ENCODE measurements around the gene URM1. TPM values are rescaled to one million over a fixed set of nuclear protein-coding genes. Genes with fewer than 3 reads are reported as not detected.

The URM1 gene
- total RNA-seq, 2 experiments from 2014 or later, result 28.4 to 28.8 TPM

DNA sequence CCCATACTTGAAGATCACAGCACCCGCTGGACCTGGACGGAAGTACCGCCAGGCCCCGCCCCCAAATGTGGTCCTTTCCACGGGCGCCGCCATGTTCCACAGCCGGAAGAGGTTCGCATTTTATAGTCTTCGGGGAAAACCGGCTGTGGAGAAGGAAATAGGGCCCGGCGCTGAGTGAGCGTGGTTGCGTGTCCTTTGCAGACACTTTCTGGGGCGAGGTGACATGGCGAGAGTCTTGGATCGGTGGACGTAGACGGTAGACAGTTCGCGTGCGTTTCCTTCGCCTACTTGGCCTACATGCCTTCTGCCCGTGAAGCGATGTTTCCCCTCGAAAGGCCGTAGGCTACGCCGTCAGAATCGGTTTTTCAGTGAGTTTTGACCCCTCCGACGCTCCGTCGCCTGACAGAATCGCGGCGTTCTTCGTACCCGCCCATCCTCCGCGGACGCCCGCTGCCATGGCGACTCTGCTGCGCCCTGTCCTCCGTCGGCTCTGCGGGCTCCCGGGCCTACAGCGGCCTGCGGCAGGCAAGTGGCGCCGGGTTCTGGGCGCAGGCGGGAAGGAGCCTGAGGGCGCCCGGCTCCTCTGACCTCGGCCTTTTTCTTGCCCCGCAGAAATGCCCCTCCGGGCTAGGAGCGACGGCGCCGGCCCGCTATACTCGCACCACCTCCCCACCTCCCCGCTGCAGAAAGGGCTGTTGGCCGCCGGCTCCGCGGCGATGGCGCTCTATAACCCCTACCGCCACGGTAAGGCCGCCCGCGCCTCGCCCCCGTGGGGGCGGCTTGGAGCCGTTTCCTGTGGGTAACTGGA is 48.6 kb upstream of the URM1 start, which contains the start of the genes COQ4 and TRUB2:
COQ4 (plus strand) TSS at position 436 of the 808 bp plus-strand sequence; CDS start at position 456, 20 bp downstream.
TRUB2 (minus strand) TSS at position 44 of the 808 bp plus-strand sequence; CDS start at position 5, 39 bp downstream.
- TF ChIP-seq, protein P1, sequence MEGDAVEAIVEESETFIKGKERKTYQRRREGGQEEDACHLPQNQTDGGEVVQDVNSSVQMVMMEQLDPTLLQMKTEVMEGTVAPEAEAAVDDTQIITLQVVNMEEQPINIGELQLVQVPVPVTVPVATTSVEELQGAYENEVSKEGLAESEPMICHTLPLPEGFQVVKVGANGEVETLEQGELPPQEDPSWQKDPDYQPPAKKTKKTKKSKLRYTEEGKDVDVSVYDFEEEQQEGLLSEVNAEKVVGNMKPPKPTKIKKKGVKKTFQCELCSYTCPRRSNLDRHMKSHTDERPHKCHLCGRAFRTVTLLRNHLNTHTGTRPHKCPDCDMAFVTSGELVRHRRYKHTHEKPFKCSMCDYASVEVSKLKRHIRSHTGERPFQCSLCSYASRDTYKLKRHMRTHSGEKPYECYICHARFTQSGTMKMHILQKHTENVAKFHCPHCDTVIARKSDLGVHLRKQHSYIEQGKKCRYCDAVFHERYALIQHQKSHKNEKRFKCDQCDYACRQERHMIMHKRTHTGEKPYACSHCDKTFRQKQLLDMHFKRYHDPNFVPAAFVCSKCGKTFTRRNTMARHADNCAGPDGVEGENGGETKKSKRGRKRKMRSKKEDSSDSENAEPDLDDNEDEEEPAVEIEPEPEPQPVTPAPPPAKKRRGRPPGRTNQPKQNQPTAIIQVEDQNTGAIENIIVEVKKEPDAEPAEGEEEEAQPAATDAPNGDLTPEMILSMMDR (IDR thresholded peaks at IDR 0.05), result no peak
- Mint-ChIP-seq H3K9me3 (no peaks in the 10 kb centered on the region), H3K4me3 (peak within 1 kb of the TSS; percentile 91), H3K4me1 (ENCODE audit: low read depth) (peaks cover 31% of the 10 kb centered on the region), H3K27ac (peak within 1 kb of the TSS; percentile 93), H3K36me3 (ENCODE audit: low read depth) (peaks cover 41% of the 10 kb centered on the region), H3K27me3 (no peaks in the 10 kb centered on the region)
- peak; percentile 89 for ATAC-seq (ENCODE audit: poor library complexity)
- ChIA-PET CTCF (interaction anchor here (0.7 to 3.6 kb wide), 3 partner anchors 19 to 45 kb away, joined by 3 to 19 read pairs (median 5); no protein-coding TSS in a partner anchor), POLR2A (interaction anchor here (1.0 kb wide), 1 partner anchor 45 kb away, joined by 3 read pairs; no protein-coding TSS in a partner anchor)
- Histone ChIP-seq H3K4me1 (ENCODE audit: insufficient read depth, low read length) (peaks cover 32% of the 10 kb centered on the region), H3K27me3 (ENCODE audit: control insufficient read depth in 1 of 2, insufficient read depth in 2 of 2, low read length in 2 of 2) (no peaks in the 10 kb centered on the region), H3K36me3 (ENCODE audit: insufficient read depth, low read length) (peaks cover 23% of the 10 kb centered on the region), H3K27ac (ENCODE audit: low read depth in 1 of 2, low read length in 2 of 2) (peak within 1 kb of the TSS; percentile 80 to 91), H3K9me3 (ENCODE audit: control insufficient read depth in 1 of 2, insufficient read depth in 1 of 2, low read length in 2 of 2) (no peaks in the 10 kb centered on the region), H3K4me3 (ENCODE audit: low read length) (peak within 1 kb of the TSS; percentile 80)
- DNase-seq, result peak; percentile 87 to 96 (median 90)
- intact Hi-C loops (cut with DNase I, micrococcal nuclease), result loop anchor here (1.0 to 10.0 kb wide), 10 partner anchors 18 to 465 kb away; partner anchors contain the start of genes URM1 (in 2 of the 2), CIZ1 (in 1 of the 2), GOLGA2 (in 1 of the 2) and ODF2 (in 1 of the 2)

DNA sequence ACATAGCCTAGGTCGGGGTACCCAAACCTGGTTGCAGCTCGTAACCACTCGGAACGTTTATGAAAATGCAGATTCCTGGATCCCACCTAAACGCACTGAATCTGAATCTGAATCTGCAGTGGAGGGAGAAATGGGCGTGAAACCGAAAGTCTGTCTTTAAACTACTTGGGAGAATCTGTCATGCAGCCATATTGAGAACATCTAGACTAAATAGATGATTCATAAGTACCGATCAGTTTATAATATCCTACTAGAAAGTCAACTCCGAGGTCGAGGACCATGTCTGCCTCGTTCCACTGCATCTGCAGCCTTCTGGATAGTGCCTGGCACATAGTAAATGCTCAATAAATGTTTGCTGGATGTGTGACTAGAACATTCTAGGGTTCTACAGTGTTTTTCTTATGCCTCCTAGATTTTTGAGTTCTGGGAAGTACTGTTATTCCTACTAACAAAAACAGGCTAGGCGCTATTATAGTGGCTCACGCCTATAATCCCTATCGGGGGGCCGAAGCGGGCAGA is 47.9 kb upstream of the URM1 start:
- H3K4me3 ChIP-seq (ENCODE audit: low read length), result peak overlapping the region; percentile 80
- intact Hi-C loops (cut with DNase I, micrococcal nuclease), result loop anchor here (2.0 to 10.0 kb wide), 7 partner anchors 46 to 464 kb away; partner anchors contain the start of genes CIZ1 (in 1 of the 2), GOLGA2 (in 1 of the 2), ODF2 (in 1 of the 2) and PTGES2 (in 1 of the 2)
- ChIA-PET POLR2A (no interaction called here), CTCF (interaction anchor here (3.6 kb wide), 1 partner anchor 18 kb away, joined by 19 read pairs; no protein-coding TSS in a partner anchor)
- no peaks in the 10 kb centered on the region for H3K9me3 ChIP-seq (ENCODE audit: control insufficient read depth in 1 of 2, insufficient read depth in 1 of 2, low read length in 2 of 2)
- peaks cover 22% of the 10 kb centered on the region for H3K36me3 ChIP-seq (ENCODE audit: insufficient read depth, low read length)
- no peaks in the 10 kb centered on the region for H3K27me3 ChIP-seq (ENCODE audit: control insufficient read depth in 1 of 2, insufficient read depth in 2 of 2, low read length in 2 of 2)
- H3K27ac ChIP-seq (ENCODE audit: low read depth in 1 of 2, low read length in 2 of 2), result peak overlapping the region; percentile 80 to 91
- Mint-ChIP-seq H3K36me3 (ENCODE audit: low read depth) (peaks cover 43% of the 10 kb centered on the region), H3K27ac (peak overlapping the region; percentile 93), H3K4me3 (peak overlapping the region; percentile 91), H3K9me3 (no peaks in the 10 kb centered on the region), H3K4me1 (ENCODE audit: low read depth) (peaks cover 31% of the 10 kb centered on the region), H3K27me3 (no peaks in the 10 kb centered on the region)
- peaks cover 32% of the 10 kb centered on the region for H3K4me1 ChIP-seq (ENCODE audit: insufficient read depth, low read length)
- DNase-seq (peak in 1 of 14 experiments; percentile 20), ATAC-seq (ENCODE audit: poor library complexity) (no peak)
- TF ChIP-seq, protein P1 (IDR thresholded peaks at IDR 0.05), result no peak

DNA sequence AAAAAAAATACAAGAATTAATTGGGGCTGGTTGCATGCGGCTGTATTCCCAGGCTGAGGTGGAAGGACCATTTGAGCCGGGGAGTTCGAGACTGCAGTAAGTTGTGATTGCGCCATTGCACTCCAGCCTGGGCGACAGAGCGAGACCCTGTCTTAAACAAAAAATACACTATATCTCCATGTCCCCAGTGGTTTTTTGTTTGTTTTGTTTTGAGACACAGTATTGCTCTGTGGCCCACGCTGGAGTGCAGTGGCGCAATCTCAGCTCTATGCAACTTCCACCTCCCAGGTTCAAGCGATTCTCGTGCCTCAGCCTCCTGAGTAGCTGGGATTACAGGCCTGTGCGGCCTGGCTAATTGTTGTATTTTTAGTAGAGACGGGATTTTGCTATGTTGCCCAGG is 47.4 kb upstream of the URM1 start:
- H3K4me3 Mint-ChIP-seq, result peak overlapping the region; percentile 91
- peaks cover 48% of the 10 kb centered on the region for H3K36me3 Mint-ChIP-seq (ENCODE audit: low read depth)
- no peaks in the 10 kb centered on the region for H3K27me3 Mint-ChIP-seq
- peak overlapping the region; percentile 93 for H3K27ac Mint-ChIP-seq
- peaks cover 26% of the 10 kb centered on the region for H3K36me3 ChIP-seq (ENCODE audit: insufficient read depth, low read length)
- DNase-seq, result no peak
- ATAC-seq (ENCODE audit: poor library complexity), result no peak
- ChIA-PET POLR2A (no interaction called here), CTCF (interaction anchor here (3.6 kb wide), 1 partner anchor 18 kb away, joined by 19 read pairs; no protein-coding TSS in a partner anchor)
- H3K27me3 ChIP-seq (ENCODE audit: control insufficient read depth in 1 of 2, insufficient read depth in 2 of 2, low read length in 2 of 2), result no peaks in the 10 kb centered on the region
- peak overlapping the region; percentile 80 for H3K4me3 ChIP-seq (ENCODE audit: low read length)
- H3K9me3 Mint-ChIP-seq, result no peaks in the 10 kb centered on the region
- no peaks in the 10 kb centered on the region for H3K9me3 ChIP-seq (ENCODE audit: control insufficient read depth in 1 of 2, insufficient read depth in 1 of 2, low read length in 2 of 2)
- H3K27ac ChIP-seq (ENCODE audit: low read depth in 1 of 2, low read length in 2 of 2), result peak overlapping the region in 1 of 2 donors; percentile 80
- peaks cover 31% of the 10 kb centered on the region for H3K4me1 Mint-ChIP-seq (ENCODE audit: low read depth)
- TF ChIP-seq, protein P1 (IDR thresholded peaks at IDR 0.05), result no peak
- intact Hi-C loops (cut with DNase I, micrococcal nuclease), result loop anchor here (2.0 to 10.0 kb wide), 7 partner anchors 47 to 464 kb away; partner anchors contain the start of genes CIZ1 (in 1 of the 2), GOLGA2 (in 1 of the 2), ODF2 (in 1 of the 2) and PTGES2 (in 1 of the 2)
- H3K4me1 ChIP-seq (ENCODE audit: insufficient read depth, low read length), result peaks cover 32% of the 10 kb centered on the region

Measured in CD4-positive, alpha-beta T cell (primary cell).